Medulla oblongata (tissue), 1 donor: Measurements from ENCODE around the gene PKDCC.
"Not testable (repeated sequence)": the region's sequence is repeated elsewhere in the genome, so short reads cannot be mapped to it uniquely, and the experiment has no call there.

Source experiments
- DNase-seq: peaks from one replicate; pipeline ENCODE4 v3.0.0-alpha.2; 2015; ENCODE audit errors: extremely low spot score

Gene PKDCC

GRCh38 chr2:42030829-42031228 lies 17.0 kb upstream of the PKDCC start:
- DNase-seq: peak; percentile 79

- DNase-seq: no peak
Observed at GRCh38 chr2:42031281-42032223, 16.3 kb upstream of the PKDCC start.

GRCh38 chr2:42032224-42032620 lies 15.6 kb upstream of the PKDCC start:
- DNase-seq: no peak

DNA sequence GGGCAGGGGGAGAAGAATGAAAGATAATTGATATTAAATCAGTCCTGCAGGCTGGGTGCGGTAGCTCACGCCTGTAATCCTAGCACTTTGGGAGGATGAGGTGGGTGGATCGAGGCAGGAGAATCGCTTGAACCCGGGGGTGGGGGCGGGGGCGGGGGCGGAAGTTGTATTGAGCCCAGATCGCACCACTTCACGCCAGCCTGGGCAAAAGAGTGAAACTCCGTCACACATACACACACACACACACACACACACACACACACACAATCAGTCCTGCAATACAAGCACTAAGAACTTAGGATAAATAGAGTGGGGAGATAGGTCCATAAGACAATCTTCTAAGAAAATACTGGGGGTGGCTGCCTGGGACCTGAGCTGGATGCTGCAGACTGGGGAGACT lies 15.1 kb upstream of the PKDCC start:
- DNase-seq: no peak

- not testable (repeated sequence) for DNase-seq
Observed at GRCh38 chr2:42034096-42034495, 13.7 kb upstream of the PKDCC start.

- no peak for DNase-seq
Observed at GRCh38 chr2:42035241-42035640, 12.6 kb upstream of the PKDCC start.

GRCh38 chr2:42036413-42036812 lies 11.4 kb upstream of the PKDCC start:
- no peak for DNase-seq

- no peak for DNase-seq
Observed at GRCh38 chr2:42036940-42037339, 10.9 kb upstream of the PKDCC start.

DNA sequence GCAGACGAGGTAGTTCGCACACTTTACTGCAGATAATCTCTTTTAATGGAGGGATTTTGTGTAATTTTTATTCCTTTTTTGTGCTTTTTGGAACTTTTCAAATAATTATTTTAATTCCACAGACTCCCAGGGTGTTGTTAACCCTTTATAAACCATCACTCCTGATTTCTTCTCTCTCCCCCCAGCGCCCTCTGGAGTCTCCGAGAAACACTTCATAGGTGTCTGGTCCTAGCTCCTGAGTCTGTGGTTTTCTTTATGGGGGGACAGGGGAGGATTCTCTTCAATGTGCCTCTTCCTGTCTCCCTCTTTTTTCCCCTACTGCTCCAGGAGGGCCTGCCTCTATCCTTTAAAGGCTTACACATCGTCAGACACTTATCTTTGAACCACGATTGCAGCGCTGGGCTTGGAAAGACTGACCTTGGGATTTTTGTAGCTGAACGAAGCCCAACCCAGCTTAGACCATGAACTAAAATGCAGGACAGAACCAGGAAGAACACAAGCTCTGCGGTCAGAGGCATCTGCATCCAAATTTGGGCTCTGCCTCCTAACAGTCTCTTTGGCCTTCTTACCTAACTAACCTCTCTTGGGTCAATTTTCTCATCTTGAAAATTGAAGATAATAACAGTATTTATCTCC lies 7.1 kb upstream of the PKDCC start:
- no peak for DNase-seq

DNA sequence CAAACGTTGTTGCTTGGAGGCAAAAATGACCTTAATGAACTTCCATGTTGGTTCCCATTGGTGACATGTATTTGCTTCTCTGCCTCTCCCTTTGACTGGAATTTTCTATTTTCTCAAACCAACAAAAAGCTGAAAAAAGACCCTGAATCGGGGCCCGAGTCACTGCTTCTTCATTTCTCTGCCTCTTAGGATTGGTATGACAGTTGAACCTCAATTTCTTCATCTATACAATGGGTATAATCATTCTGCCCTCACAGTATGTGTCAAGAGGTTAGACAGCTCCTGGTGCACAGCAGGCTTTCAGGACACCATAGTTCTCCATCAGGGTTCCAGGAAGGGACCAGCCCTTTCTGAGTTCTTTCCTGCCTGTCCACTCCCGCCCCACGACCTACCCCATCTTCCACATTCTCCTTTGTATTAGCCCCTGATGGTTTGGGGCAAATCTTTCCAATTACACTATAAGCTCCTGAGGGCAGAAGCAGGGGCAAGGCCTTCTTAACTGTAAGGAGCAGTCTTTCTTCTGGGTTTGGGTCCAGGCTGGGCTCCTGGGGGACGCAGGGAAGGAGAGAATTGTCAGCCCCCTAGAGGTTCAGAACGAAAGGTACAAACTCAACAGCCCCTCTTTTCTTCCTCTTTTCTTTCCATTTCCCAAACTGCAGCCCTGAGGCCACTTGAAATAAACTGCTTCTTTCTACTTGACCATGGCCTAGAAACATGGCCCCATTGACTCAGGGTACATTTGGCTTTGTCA lies 6.3 kb upstream of the PKDCC start:
- DNase-seq: no peak

- DNase-seq: no peak
Observed at GRCh38 chr2:42042631-42043355, 5.0 kb upstream of the PKDCC start.

DNA sequence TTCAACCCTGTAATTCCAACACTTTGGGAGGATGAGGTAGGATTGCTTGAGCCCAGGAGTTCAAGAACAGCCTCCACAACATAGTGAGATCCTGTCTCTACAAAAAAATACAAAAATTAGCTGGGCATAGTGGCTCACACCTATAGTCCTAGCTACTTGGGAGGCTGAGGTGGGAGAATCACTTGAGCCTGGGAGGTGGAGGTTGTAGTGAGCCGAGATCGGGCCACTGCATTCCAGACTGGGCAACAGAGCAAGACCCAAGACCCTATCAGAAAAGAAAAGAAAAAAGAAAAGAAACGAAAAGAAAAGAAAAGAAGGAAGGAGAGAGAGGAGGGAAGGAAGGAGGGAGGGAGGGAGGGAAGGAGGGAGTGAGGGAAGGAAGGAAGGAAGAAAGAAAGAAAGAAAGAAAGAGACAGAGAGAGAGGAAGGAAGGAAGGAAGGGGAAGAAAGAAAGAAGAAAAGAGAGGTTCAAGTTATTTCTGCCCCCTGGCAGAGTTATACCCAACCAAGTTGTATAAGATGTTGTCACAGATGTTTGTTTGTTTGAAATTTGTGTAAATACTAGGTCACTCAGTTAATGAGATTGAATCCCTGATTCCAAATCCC lies 3.9 kb upstream of the PKDCC start:
- no peak for DNase-seq

- DNase-seq: no peak
Observed at GRCh38 chr2:42044939-42045338, 2.9 kb upstream of the PKDCC start.

DNA sequence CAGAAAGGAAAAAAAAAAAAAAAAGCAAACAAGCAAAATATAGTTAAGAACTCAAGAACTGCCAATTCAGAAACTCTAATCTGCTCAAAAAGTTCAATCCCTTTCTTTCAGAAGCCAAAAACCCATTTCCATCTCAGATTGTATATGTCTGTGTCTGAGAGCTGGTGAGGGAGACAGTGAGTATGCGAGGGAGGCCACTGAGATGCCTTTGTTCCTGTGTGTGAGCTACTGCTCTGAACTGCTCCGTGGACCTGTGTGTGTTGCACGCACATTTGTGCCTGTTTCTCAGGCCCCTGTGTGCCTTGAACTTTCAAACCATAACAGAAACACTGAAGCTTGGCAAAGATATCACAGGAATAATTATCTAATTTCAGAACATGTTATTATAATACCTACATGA lies 2.5 kb upstream of the PKDCC start:
- DNase-seq: no peak

DNA sequence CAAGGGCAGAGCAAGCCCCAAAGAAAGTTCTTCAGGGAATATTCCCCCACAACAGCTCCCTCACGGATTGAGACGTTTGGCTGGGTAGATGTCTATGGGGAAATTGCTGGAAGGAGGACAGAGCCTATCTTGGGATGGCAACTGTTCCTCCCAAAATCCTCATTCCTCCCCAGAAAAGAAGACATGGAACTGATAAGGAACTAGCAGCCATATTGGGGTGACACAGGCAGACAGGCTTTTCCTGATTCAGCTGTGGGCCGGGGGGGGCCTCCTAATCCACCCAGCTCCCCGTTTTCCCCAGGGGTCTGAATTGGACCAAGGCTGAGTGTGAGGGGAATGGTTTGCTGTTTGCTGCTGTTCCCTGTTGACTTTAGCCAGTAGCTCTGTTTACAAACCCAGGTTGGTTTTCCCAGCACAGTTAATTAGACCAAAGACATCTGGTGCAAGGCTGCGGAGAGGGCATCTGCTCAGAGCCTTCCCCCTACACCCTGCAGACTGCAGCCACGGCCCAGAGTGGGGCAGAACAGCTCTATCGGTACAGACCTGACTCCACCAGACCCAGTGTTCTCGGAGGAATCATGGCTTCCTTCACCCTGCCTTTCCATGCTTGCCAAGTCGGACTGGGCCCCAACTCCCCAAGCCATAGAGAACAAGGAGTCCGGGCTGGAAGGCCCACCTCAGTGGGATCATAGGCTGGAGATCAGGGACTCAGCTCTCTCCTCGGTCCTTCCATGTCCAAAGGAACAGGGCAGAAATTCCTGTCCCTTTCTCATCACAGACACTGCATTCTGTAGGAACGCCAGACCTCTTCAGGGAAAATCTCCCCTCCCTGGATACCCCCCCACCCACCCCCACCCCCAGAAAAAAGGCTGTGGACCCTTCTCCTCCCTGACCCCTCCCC lies 1.7 kb upstream of the PKDCC start:
- no peak for DNase-seq

GRCh38 chr2:42046819-42047487 lies 868 bp upstream of the PKDCC start:
- DNase-seq: no peak

GRCh38 chr2:42048299-42049220 lies 739 bp downstream of the PKDCC start:
- no peak for DNase-seq

DNA sequence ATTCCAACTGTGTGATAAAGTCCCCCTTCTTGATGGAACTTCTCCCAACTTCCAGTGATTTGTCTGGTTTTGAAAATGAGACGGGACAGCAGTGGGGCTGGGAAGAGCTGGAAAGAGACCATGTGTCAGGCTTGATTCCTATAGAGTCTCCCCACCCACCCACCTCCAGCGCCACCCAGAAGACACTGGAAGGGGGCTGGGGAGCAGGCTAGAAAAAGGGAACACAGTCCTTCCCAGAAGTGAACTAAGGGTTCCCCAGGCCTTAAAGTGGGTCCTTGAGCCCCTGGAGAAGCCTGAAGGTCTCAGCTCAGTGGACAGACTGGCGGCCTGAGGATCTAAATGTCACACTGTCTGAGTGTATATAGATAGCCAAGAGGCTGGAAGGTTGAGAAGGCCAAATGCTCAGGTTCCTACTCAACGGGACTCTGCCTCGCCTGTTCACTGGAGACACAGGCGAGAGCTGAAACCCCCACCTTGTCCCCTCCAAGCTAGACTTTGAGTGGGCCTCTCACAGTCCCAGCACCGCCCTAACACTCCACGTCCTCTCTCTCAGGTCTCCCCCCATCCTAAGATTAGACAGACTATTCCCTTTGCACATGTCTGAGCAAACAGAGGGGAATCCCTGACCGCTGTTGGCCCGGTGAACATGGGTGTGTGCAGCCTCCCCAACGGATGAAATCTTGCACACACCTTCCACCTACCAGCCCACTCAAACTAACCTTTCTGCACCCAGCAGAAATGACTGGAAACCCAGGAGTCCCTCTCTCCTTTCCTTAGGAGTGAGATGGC lies 1.6 kb downstream of the PKDCC start:
- peak; percentile 30 for DNase-seq
